A673 (cell line): Measurements from ENCODE around the gene PIK3CD. TPM values are rescaled to one million over a fixed set of nuclear protein-coding genes. Genes with fewer than 3 reads are reported as not detected.

ENCODE experiments used
- BruUV-seq: library from RNA; stranded (reverse); fragments of 400-500 nt; replicated peaks from 2 replicates; lab custom pipeline; 2021; lab: Mats Ljungman, UMichigan
- CTCF ChIA-PET: fragments of 300-600 bp; sonication (Branson Sonifier 250); formaldehyde crosslinking; loops from one replicate; lab custom pipeline; 2022; ENCODE audit warnings: antibody characterized with exemption; lab: Charles Lee
- POLR2A ChIA-PET: fragments of 300-600 bp; sonication (Branson Sonifier 250); formaldehyde crosslinking; loops from one replicate; lab custom pipeline; 2022; ENCODE audit warnings: antibody characterized with exemption; ENCODE audit not compliant: low non-redundant PET; lab: Charles Lee
- DNase-seq: peaks from one replicate; pipeline ENCODE4 v3.0.0-alpha.2; 2015; ENCODE audit warnings: low spot score
- H3K27ac ChIP-seq: fragments of 200-600 bp; sonication (generic); 2 replicates; pipeline ENCODE4 v1.5.1; 2016; ENCODE audit warnings: mixed run types, low read depth, mild to moderate bottlenecking, mixed read lengths, antibody characterized with exemption, low read length; ENCODE audit not compliant: poor library complexity, severe bottlenecking
- H3K27me3 ChIP-seq: fragments of 200-600 bp; sonication (generic); replicated peaks from 2 replicates; pipeline ENCODE4 v1.6.1; 2017; ENCODE audit warnings: mixed run types, low read depth, mild to moderate bottlenecking, mixed read lengths, antibody characterized with exemption, low read length; ENCODE audit not compliant: insufficient read depth, poor library complexity
- H3K36me3 ChIP-seq: fragments of 200-600 bp; sonication (generic); 2 replicates; pipeline ENCODE4 v1.6.1; 2016; ENCODE audit warnings: mixed run types, mild to moderate bottlenecking, mixed read lengths, antibody characterized with exemption, low read length; ENCODE audit not compliant: insufficient read depth, poor library complexity, severe bottlenecking
- H3K4me1 ChIP-seq: fragments of 200-600 bp; sonication (generic); 2 replicates; pipeline ENCODE4 v1.6.1; 2017; ENCODE audit warnings: mixed run types, mild to moderate bottlenecking, mixed read lengths, antibody characterized with exemption, low read length; ENCODE audit not compliant: insufficient read depth, poor library complexity, severe bottlenecking
- H3K4me3 ChIP-seq: fragments of 200-600 bp; sonication (generic); 2 replicates; pipeline ENCODE4 v1.5.1; 2016; ENCODE audit warnings: low read depth, mixed run types, mild to moderate bottlenecking, mixed read lengths, low read length; ENCODE audit not compliant: poor library complexity, severe bottlenecking
- H3K9me3 ChIP-seq: fragments of 200-600 bp; sonication (generic); 2 replicates; pipeline ENCODE4 v1.6.1; 2016; ENCODE audit warnings: mixed run types, low read depth, mild to moderate bottlenecking, mixed read lengths, antibody characterized with exemption, low read length; ENCODE audit not compliant: poor library complexity, severe bottlenecking
- EZH2 ChIP-seq: fragments of 200-600 bp; sonication (generic); IDR thresholded peaks from 2 replicates; pipeline ENCODE4 v1.6.1; 2017; ENCODE audit warnings: borderline replicate concordance, low read depth, mild to moderate bottlenecking, mixed read lengths, antibody characterized with exemption, low read length; ENCODE audit not compliant: poor library complexity, severe bottlenecking
- intact Hi-C: fragments of 100-400 bp; cut with micrococcal nuclease; formaldehyde crosslinking; loops from one replicate; pipeline ENCODE4 v1.10.0; 2022; ENCODE audit not compliant: unreplicated experiment
- total RNA-seq: library from RNA; stranded (reverse); gene quantifications from 2 replicates; pipeline ENCODE4 v1.2.3, GENCODE V29; 2021
- TF ChIP-seq, protein P1 (sequence below): fragments of 300-800, 200-600 bp; sonication (generic); conservative IDR thresholded peaks from 2 replicates; pipeline ENCODE4 v1.5.1; 2017; ENCODE audit warnings: low read depth, mild to moderate bottlenecking, antibody characterized with exemption, low read length, moderate library complexity, mixed read lengths

PIK3CD gene
- total RNA-seq, 1 experiment from 2014 or later: 2.1 TPM

DNA sequence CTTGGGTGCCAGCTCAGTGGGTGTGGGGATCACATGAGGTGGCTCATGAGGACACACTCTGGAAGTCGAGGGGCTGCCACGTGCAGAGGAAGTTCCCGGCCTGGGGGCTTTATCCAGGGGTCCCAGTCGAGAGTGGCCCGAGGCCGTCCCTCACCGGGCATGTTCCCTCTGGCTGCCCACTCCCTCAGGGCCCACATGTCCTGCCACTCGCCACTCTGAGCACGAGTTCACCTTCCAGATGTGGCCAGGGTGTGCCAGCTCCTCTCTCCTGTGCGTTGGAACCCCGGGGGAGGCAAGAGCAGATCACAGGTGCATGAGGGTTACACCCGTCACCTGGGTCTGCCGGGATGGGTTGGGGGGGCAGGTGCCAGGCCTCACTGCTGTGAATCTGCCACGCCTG is 48.2 kb upstream of the PIK3CD start:
- CTCF ChIA-PET: no interaction called here
- Histone ChIP-seq H3K27me3 (no peaks in the 10 kb centered on the region), H3K27ac (no peak overlapping the region), H3K4me1 (no peaks in the 10 kb centered on the region), H3K4me3 (no peak overlapping the region), H3K36me3 (peaks cover 51% of the 10 kb centered on the region), H3K9me3 (no peaks in the 10 kb centered on the region)
- no peak for DNase-seq
- BruUV-seq: no TSS peak
- no peak for TF ChIP-seq EZH2
- TF ChIP-seq, protein P1, sequence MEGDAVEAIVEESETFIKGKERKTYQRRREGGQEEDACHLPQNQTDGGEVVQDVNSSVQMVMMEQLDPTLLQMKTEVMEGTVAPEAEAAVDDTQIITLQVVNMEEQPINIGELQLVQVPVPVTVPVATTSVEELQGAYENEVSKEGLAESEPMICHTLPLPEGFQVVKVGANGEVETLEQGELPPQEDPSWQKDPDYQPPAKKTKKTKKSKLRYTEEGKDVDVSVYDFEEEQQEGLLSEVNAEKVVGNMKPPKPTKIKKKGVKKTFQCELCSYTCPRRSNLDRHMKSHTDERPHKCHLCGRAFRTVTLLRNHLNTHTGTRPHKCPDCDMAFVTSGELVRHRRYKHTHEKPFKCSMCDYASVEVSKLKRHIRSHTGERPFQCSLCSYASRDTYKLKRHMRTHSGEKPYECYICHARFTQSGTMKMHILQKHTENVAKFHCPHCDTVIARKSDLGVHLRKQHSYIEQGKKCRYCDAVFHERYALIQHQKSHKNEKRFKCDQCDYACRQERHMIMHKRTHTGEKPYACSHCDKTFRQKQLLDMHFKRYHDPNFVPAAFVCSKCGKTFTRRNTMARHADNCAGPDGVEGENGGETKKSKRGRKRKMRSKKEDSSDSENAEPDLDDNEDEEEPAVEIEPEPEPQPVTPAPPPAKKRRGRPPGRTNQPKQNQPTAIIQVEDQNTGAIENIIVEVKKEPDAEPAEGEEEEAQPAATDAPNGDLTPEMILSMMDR: no peak
- intact Hi-C loops: no loop called here
- POLR2A ChIA-PET: no interaction called here

DNA sequence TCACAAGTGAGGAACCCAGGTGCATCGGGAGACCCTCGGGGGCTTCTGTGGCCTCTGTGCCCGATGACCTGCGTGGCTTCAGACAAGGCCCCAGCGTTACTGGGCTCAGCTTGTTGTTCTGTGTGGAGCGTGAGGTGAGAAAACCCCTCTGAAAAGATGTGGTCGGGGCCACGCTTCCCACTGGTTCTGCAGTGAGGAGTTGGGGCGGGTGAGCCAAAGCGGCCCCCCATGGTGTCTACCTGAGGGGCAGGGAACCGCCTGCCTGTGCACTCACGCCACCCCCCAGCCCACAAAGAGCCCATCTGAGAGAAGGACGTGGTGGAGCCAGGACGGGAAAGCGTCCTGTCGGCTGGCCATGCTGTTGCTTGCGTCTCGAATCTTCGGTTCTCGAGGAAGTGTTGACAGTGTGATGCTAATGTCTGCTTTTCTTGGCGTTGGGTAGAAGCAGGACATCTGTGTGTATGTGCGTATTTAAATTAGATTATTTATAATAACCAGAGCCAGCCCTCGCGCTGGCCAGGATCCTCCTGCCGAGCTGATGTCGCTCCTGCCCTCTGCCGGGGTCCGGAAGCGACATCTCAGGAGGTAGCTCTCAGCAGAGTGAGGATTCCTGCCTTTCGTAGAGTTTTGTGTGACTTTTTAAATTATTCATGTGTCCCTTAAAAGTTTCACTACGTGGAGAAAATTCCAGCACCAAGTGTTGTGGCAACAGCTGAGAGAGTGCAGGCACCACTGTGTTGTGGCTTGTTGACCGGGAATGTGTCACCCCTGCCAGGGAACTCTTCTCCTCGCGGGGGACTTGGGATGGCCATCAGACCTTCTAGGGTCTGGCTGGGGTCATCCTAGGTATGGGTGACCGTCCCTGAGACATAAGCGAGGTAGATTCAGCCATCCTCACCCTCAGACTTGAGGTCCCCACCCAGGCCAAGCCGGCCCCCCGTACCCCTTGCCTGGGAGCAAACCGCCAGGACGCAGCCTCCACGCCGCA is 47.5 kb upstream of the PIK3CD start:
- TF ChIP-seq, protein P1: no peak
- no peak for TF ChIP-seq EZH2
- no peaks in the 10 kb centered on the region for H3K9me3 ChIP-seq
- no peaks in the 10 kb centered on the region for H3K4me1 ChIP-seq
- no peak for DNase-seq
- H3K27ac ChIP-seq: no peak overlapping the region
- ChIA-PET CTCF (no interaction called here), POLR2A (no interaction called here)
- H3K36me3 ChIP-seq: peaks cover 54% of the 10 kb centered on the region
- no peaks in the 10 kb centered on the region for H3K27me3 ChIP-seq
- H3K4me3 ChIP-seq: no peak overlapping the region
- no TSS peak for BruUV-seq
- intact Hi-C loops: no loop called here

DNA sequence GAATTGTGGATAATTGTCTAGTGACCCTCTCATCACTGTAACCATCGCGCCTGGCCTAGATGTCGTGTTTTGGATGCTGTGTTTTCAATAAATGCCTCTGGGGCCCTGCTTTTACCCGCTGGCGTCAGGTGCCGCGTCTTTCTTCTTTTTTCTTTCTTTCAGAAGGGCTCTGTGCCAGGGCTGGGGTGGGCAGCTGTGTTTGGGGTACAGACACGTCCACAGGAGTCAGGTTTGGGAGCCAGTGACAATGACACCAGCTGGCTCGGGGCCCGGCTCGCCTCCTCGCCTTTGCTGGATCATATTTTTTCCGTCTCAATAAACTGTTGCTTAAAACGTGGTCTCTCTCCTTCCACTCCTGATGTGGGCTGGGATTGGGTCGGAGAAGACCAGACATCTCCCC is 46.7 kb upstream of the PIK3CD start:
- Histone ChIP-seq H3K4me1 (no peaks in the 10 kb centered on the region), H3K36me3 (peaks cover 59% of the 10 kb centered on the region), H3K9me3 (no peaks in the 10 kb centered on the region), H3K27me3 (no peaks in the 10 kb centered on the region), H3K4me3 (no peak overlapping the region), H3K27ac (no peak overlapping the region)
- intact Hi-C loops: no loop called here
- TF ChIP-seq, protein P1: no peak
- no peak for TF ChIP-seq EZH2
- BruUV-seq: no TSS peak
- CTCF ChIA-PET: no interaction called here
- DNase-seq: no peak
- POLR2A ChIA-PET: no interaction called here
